WTC11 (cell line): ENCODE results near the gene TMEM43. TPM values are rescaled to one million over a fixed set of nuclear protein-coding genes. Genes with fewer than 3 reads are reported as not detected.

Experiments
- ATAC-seq: fragments of 200-7000 bp; cut with Tn5 transposase; 2 replicates; pipeline ENCODE4 v1.10.0; 2021; ENCODE audit warnings: mild to moderate bottlenecking, moderate library complexity
- CTCF ChIA-PET: fragments of 300-600 bp; sonication (Branson Sonifier 250); formaldehyde crosslinking; loops from one replicate; lab custom pipeline; 2021; ENCODE audit warnings: antibody characterized with exemption; lab: Charles Lee
- POLR2A ChIA-PET: fragments of 350-600 bp; sonication (Branson Sonifier 250); formaldehyde crosslinking; loops from one replicate; lab custom pipeline; 2021; ENCODE audit warnings: antibody characterized with exemption; lab: Charles Lee
- DNase-seq: peaks from one replicate; pipeline ENCODE4 v3.0.0; 2021; ENCODE audit warnings: low spot score
- H3K27ac Mint-ChIP-seq: 2 replicates; pipeline ENCODE4 v1.8.0; 2021; ENCODE audit warnings: mixed read lengths
- H3K27me3 Mint-ChIP-seq: 2 replicates; pipeline ENCODE4 v1.8.0; 2021; ENCODE audit warnings: low read depth, mild to moderate bottlenecking, moderate library complexity, mixed read lengths
- H3K36me3 Mint-ChIP-seq: 2 replicates; pipeline ENCODE4 v1.8.0; 2021; ENCODE audit warnings: mixed read lengths
- H3K4me1 Mint-ChIP-seq: 2 replicates; pipeline ENCODE4 v1.8.0; 2022; ENCODE audit warnings: mixed read lengths
- H3K4me3 Mint-ChIP-seq: 2 replicates; pipeline ENCODE4 v1.8.0; 2021; ENCODE audit warnings: mild to moderate bottlenecking, moderate library complexity, mixed read lengths
- H3K9me3 Mint-ChIP-seq: 2 replicates; pipeline ENCODE4 v1.8.0; 2021; ENCODE audit warnings: mixed read lengths
- CREM ChIP-seq: sonication (generic); formaldehyde crosslinking; IDR thresholded peaks from 2 replicates; pipeline ENCODE4 v1.8.1; 2022; ENCODE audit warnings: mild to moderate bottlenecking, missing genetic modification reagents, moderate library complexity
- E2F5 ChIP-seq: sonication (generic); formaldehyde crosslinking; IDR thresholded peaks from 2 replicates; pipeline ENCODE4 v1.8.1; 2022; ENCODE audit warnings: mild to moderate bottlenecking, moderate library complexity, missing genetic modification reagents
- ETV6 ChIP-seq: sonication (generic); formaldehyde crosslinking; IDR thresholded peaks from 2 replicates; pipeline ENCODE4 v1.8.1; 2022; ENCODE audit warnings: mild to moderate bottlenecking, missing genetic modification reagents
- FOXK1 ChIP-seq: sonication (generic); formaldehyde crosslinking; IDR thresholded peaks from 2 replicates; pipeline ENCODE4 v1.8.0; 2022; ENCODE audit warnings: mild to moderate bottlenecking, moderate library complexity, missing genetic modification reagents
- GRHL2 ChIP-seq: fragments of 250-450 bp; sonication (Bioruptor Pico); IDR thresholded peaks from 2 replicates; pipeline ENCODE4 v1.8.0; 2022; ENCODE audit warnings: mild to moderate bottlenecking, moderate library complexity; ENCODE audit not compliant: insufficient replicate concordance, severe bottlenecking
- HMGXB4 ChIP-seq: sonication (generic); formaldehyde crosslinking; IDR thresholded peaks from 2 replicates; pipeline ENCODE4 v1.8.1; 2023; ENCODE audit warnings: mild to moderate bottlenecking, moderate library complexity, missing genetic modification reagents
- IRF1 ChIP-seq: sonication (generic); formaldehyde crosslinking; IDR thresholded peaks from 2 replicates; pipeline ENCODE4 v1.8.0; 2023; ENCODE audit warnings: missing genetic modification reagents
- JAZF1 ChIP-seq: fragments of 250-450 bp; sonication (Bioruptor Pico); IDR thresholded peaks from 2 replicates; pipeline ENCODE4 v1.9.0; 2021; ENCODE audit warnings: moderate library complexity, mild to moderate bottlenecking, inconsistent platforms
- KAT7 ChIP-seq: sonication (generic); formaldehyde crosslinking; IDR thresholded peaks from 2 replicates; pipeline ENCODE4 v1.8.1; 2023; ENCODE audit warnings: missing genetic modification reagents, mild to moderate bottlenecking, borderline replicate concordance
- MAX ChIP-seq: sonication (generic); formaldehyde crosslinking; IDR thresholded peaks from 2 replicates; pipeline ENCODE4 v1.8.0; 2022; ENCODE audit warnings: mild to moderate bottlenecking, missing genetic modification reagents
- NR1H2 ChIP-seq: sonication (generic); formaldehyde crosslinking; IDR thresholded peaks from 2 replicates; pipeline ENCODE4 v1.9.0; 2021; ENCODE audit warnings: mild to moderate bottlenecking, moderate library complexity, missing genetic modification reagents
- SMAD4 ChIP-seq: sonication (generic); formaldehyde crosslinking; IDR thresholded peaks from 2 replicates; pipeline ENCODE4 v1.8.0; 2022; ENCODE audit warnings: mild to moderate bottlenecking, missing genetic modification reagents
- TCF7 ChIP-seq: sonication (generic); formaldehyde crosslinking; IDR thresholded peaks from 2 replicates; pipeline ENCODE4 v1.8.0; 2022; ENCODE audit warnings: mild to moderate bottlenecking, low read depth, missing genetic modification reagents, moderate library complexity
- TP53 ChIP-seq: sonication (generic); formaldehyde crosslinking; IDR thresholded peaks from 2 replicates; pipeline ENCODE4 v1.8.1; 2023; ENCODE audit warnings: mild to moderate bottlenecking, missing genetic modification reagents
- ZBTB21 ChIP-seq: sonication (generic); formaldehyde crosslinking; IDR thresholded peaks from 2 replicates; pipeline ENCODE4 v1.8.1; 2023; ENCODE audit warnings: mild to moderate bottlenecking, missing genetic modification reagents, borderline replicate concordance
- ZNF263 ChIP-seq: sonication (generic); formaldehyde crosslinking; IDR thresholded peaks from 2 replicates; pipeline ENCODE4 v1.8.1; 2022; ENCODE audit warnings: low read depth, mild to moderate bottlenecking, moderate library complexity, missing genetic modification reagents
- ZNF423 ChIP-seq: fragments of 250-450 bp; sonication (Bioruptor Pico); IDR thresholded peaks from 2 replicates; pipeline ENCODE4 v2.1.2; 2022; ENCODE audit warnings: mild to moderate bottlenecking, moderate library complexity
- total RNA-seq: library from RNA; stranded (reverse); gene quantifications from 3 replicates; pipeline ENCODE4 v1.2.3, GENCODE V29; 2021
- TF ChIP-seq, protein P1 (sequence below): sonication (generic); formaldehyde crosslinking; IDR thresholded peaks from 2 replicates; pipeline ENCODE4 v1.8.0; 2022; ENCODE audit warnings: mild to moderate bottlenecking, missing genetic modification reagents
- TF ChIP-seq, protein P2 (sequence below): sonication (generic); formaldehyde crosslinking; IDR thresholded peaks from 2 replicates; pipeline ENCODE4 v1.8.1; 2023; ENCODE audit warnings: mild to moderate bottlenecking, missing genetic modification reagents, borderline replicate concordance
- TF ChIP-seq, protein P3 (sequence below): sonication (generic); formaldehyde crosslinking; IDR thresholded peaks from 2 replicates; pipeline ENCODE4 v1.8.1; 2023; ENCODE audit warnings: mild to moderate bottlenecking, missing genetic modification reagents
- TF ChIP-seq, protein P4 (sequence below): sonication (generic); formaldehyde crosslinking; IDR thresholded peaks from 2 replicates; pipeline ENCODE4 v1.8.1; 2022; ENCODE audit warnings: low read depth, mild to moderate bottlenecking, moderate library complexity, missing genetic modification reagents, borderline replicate concordance

TMEM43 gene
- total RNA-seq, 1 experiment from 2014 or later: 27.7 TPM

DNA sequence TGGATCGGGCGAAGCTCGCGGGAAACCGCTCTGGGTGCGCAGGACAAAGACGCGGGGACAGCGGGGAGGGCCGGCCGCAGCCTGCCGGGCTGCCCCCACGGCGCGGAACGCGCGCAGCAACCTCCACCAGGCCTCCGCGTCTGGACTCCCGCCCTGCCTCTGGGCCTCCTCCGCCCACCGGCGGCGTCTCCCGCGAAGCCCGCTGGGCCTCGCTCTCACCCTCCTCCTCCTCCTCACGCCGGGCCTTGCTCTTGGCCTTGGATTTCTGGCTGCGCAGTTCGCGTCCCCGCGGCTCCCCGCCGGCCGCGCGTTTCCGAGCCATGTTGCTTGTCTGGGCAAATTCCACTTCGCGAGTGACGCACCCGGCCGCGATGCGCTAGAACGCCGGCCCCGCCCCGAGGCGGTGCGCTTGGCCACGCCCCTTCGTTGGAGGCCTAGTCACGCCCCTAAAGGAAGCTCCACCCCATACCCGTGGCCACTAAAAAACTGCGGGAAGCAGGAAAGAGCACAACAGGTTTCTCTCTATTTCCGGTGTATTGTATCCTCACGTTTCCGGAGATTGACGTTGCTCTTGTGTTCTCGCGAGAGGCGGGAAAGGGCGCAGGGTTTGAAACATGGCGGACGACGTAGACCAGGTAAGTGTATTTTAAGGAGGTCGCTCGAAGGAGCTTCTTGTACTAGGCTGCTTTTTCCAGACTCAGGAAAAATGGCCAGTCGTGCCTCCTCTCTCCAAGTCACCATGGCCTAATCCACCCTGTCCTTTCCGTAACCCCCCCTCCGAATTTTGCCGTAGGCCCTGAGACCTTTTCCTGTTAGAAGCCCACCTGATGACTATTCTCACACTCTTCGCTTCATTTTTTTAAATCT lies 53.6 kb downstream of the TMEM43 start, which contains the start of the genes LSM3 and XPC:
LSM3 (plus strand) TSS at position 571 of the 867 bp plus-strand sequence; CDS start at position 615, 44 bp downstream.
XPC (minus strand) TSS at position 355 of the 867 bp plus-strand sequence; CDS start at position 322, 33 bp downstream.
- peak; percentile 92 for DNase-seq
- Mint-ChIP-seq H3K4me1 (peaks cover 29% of the 10 kb centered on the region), H3K27ac (peak within 1 kb of the TSS; percentile 99), H3K36me3 (peaks cover 26% of the 10 kb centered on the region), H3K4me3 (peak within 1 kb of the TSS; percentile 93), H3K27me3 (no peaks in the 10 kb centered on the region), H3K9me3 (no peaks in the 10 kb centered on the region)
- ChIA-PET CTCF (interaction anchor here (0.7 to 2.4 kb wide), 12 partner anchors 25 to 423 kb away, joined by 3 to 29 read pairs (median 4); no protein-coding TSS in a partner anchor), POLR2A (interaction anchor here (0.6 to 1.0 kb wide), 3 partner anchors 30 to 1032 kb away, joined by 3 to 5 read pairs (median 4); partner anchors contain the start of genes CHCHD4 and TMEM43)
- ATAC-seq: peak; percentile 99
- TF ChIP-seq IRF1 (CRISPR knock-in tag) (0 out of 2 replicates have a peak, but pooled peaks have one; percentile 81), FOXK1 (peak; percentile 90), TP53 (no peak), ZNF423 (CRISPR knock-in tag) (no peak), E2F5 (CRISPR knock-in tag) (no peak), GRHL2 (CRISPR knock-in tag) (no peak), JAZF1 (CRISPR knock-in tag) (no peak), SMAD4 (CRISPR knock-in tag) (no peak), ZNF263 (CRISPR knock-in tag) (no peak), HMGXB4 (CRISPR knock-in tag) (peak; percentile 58; the same call in 1 of the 2 replicates), MAX (CRISPR knock-in tag) (peak; percentile 74), KAT7 (CRISPR knock-in tag) (peak; percentile 7; the same call in 1 of the 2 replicates), NR1H2 (no peak), CREM (CRISPR knock-in tag) (peak; percentile 53; the same call in 1 of the 2 replicates), ETV6 (CRISPR knock-in tag) (peak; percentile 99), TCF7 (0 out of 2 replicates have a peak, but pooled peaks have one; percentile 59), ZBTB21 (CRISPR knock-in tag) (no peak)
- TF ChIP-seq, protein P1, sequence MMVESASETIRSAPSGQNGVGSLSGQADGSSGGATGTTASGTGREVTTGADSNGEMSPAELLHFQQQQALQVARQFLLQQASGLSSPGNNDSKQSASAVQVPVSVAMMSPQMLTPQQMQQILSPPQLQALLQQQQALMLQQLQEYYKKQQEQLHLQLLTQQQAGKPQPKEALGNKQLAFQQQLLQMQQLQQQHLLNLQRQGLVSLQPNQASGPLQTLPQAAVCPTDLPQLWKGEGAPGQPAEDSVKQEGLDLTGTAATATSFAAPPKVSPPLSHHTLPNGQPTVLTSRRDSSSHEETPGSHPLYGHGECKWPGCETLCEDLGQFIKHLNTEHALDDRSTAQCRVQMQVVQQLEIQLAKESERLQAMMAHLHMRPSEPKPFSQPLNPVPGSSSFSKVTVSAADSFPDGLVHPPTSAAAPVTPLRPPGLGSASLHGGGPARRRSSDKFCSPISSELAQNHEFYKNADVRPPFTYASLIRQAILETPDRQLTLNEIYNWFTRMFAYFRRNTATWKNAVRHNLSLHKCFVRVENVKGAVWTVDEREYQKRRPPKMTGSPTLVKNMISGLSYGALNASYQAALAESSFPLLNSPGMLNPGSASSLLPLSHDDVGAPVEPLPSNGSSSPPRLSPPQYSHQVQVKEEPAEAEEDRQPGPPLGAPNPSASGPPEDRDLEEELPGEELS (CRISPR knock-in tag): peak; percentile 84
- TF ChIP-seq, protein P2, sequence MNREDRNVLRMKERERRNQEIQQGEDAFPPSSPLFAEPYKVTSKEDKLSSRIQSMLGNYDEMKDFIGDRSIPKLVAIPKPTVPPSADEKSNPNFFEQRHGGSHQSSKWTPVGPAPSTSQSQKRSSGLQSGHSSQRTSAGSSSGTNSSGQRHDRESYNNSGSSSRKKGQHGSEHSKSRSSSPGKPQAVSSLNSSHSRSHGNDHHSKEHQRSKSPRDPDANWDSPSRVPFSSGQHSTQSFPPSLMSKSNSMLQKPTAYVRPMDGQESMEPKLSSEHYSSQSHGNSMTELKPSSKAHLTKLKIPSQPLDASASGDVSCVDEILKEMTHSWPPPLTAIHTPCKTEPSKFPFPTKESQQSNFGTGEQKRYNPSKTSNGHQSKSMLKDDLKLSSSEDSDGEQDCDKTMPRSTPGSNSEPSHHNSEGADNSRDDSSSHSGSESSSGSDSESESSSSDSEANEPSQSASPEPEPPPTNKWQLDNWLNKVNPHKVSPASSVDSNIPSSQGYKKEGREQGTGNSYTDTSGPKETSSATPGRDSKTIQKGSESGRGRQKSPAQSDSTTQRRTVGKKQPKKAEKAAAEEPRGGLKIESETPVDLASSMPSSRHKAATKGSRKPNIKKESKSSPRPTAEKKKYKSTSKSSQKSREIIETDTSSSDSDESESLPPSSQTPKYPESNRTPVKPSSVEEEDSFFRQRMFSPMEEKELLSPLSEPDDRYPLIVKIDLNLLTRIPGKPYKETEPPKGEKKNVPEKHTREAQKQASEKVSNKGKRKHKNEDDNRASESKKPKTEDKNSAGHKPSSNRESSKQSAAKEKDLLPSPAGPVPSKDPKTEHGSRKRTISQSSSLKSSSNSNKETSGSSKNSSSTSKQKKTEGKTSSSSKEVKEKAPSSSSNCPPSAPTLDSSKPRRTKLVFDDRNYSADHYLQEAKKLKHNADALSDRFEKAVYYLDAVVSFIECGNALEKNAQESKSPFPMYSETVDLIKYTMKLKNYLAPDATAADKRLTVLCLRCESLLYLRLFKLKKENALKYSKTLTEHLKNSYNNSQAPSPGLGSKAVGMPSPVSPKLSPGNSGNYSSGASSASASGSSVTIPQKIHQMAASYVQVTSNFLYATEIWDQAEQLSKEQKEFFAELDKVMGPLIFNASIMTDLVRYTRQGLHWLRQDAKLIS (CRISPR knock-in tag): no peak; the same call in 1 of the 2 replicates
- TF ChIP-seq, protein P3, sequence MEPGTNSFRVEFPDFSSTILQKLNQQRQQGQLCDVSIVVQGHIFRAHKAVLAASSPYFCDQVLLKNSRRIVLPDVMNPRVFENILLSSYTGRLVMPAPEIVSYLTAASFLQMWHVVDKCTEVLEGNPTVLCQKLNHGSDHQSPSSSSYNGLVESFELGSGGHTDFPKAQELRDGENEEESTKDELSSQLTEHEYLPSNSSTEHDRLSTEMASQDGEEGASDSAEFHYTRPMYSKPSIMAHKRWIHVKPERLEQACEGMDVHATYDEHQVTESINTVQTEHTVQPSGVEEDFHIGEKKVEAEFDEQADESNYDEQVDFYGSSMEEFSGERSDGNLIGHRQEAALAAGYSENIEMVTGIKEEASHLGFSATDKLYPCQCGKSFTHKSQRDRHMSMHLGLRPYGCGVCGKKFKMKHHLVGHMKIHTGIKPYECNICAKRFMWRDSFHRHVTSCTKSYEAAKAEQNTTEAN (CRISPR knock-in tag): peak; percentile 33; the same call in 1 of the 2 replicates
- TF ChIP-seq, protein P4, sequence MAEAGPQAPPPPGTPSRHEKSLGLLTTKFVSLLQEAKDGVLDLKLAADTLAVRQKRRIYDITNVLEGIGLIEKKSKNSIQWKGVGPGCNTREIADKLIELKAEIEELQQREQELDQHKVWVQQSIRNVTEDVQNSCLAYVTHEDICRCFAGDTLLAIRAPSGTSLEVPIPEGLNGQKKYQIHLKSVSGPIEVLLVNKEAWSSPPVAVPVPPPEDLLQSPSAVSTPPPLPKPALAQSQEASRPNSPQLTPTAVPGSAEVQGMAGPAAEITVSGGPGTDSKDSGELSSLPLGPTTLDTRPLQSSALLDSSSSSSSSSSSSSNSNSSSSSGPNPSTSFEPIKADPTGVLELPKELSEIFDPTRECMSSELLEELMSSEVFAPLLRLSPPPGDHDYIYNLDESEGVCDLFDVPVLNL: peak; percentile 35; the same call in 1 of the 2 replicates
